ENCODE results near the gene MARCHF2. TPM values are rescaled to one million over a fixed set of nuclear protein-coding genes. Genes with fewer than 3 reads are reported as not detected.

Gene MARCHF2
- total RNA-seq, 1 experiment from 2014 or later: 27.5 TPM

- H3K27ac ChIP-seq (ENCODE audit: insufficient read length, low read depth, low read length): no peak overlapping the region
- no peaks in the 10 kb centered on the region for H4K20me1 ChIP-seq (ENCODE audit: control insufficient read depth, insufficient read depth, insufficient read length)
Observed at GRCh38 chr19:8487137-8487851, 74.2 kb downstream of the MARCHF2 start.

More at GRCh38 chr19:8487137-8487851, 74.2 kb downstream of the MARCHF2 start:
- Histone ChIP-seq H4K91ac (ENCODE audit: insufficient read length, low read depth, low read length) (no peak overlapping the region), H3K27me3 (ENCODE audit: insufficient read depth, low read length) (no peaks in the 10 kb centered on the region), H3K56ac (ENCODE audit: insufficient read length, low read depth, low read length) (no peak overlapping the region), H3K14ac (ENCODE audit: insufficient read depth, low read length) (no peak overlapping the region), H2BK12ac (ENCODE audit: insufficient read length, low read depth, low read length) (no peak overlapping the region), H3K4ac (ENCODE audit: low read depth, low read length) (no peak overlapping the region), H4K8ac (replicated peaks; ENCODE audit: insufficient read length, low read depth, low read length) (no peak overlapping the region), H3T11ph (ENCODE audit: low read length) (no peak overlapping the region), H3K4me1 (ENCODE audit: insufficient read depth, low read length) (no peaks in the 10 kb centered on the region), H2BK20ac (ENCODE audit: low read depth, low read length, poor library complexity, severe bottlenecking) (no peak overlapping the region), H3K23me2 (ENCODE audit: insufficient read length, low read depth, low read length, poor library complexity, severe bottlenecking) (no peaks in the 10 kb centered on the region), H3K23ac (ENCODE audit: insufficient read length, low read depth, low read length) (no peak overlapping the region), H2BK15ac (ENCODE audit: low read depth, low read length) (no peak overlapping the region), H4K5ac (ENCODE audit: insufficient read length, low read depth, low read length) (no peak overlapping the region), H3K9me3 (ENCODE audit: control insufficient read depth, low read depth, low read length) (no peaks in the 10 kb centered on the region), H3K4me2 (ENCODE audit: insufficient read depth, insufficient read length, low read length) (no peak overlapping the region), H3K79me2 (ENCODE audit: insufficient read depth, low read length) (no peaks in the 10 kb centered on the region), H3K79me1 (ENCODE audit: insufficient read depth, low read depth, low read length, poor library complexity, severe bottlenecking) (no peaks in the 10 kb centered on the region), H2AFZ (ENCODE audit: low read length) (no peak overlapping the region), H3K9ac (ENCODE audit: extremely low read depth, insufficient read length, low read length) (no peak overlapping the region), H3K18ac (ENCODE audit: insufficient read length, low read depth, low read length) (no peak overlapping the region), H2BK5ac (ENCODE audit: insufficient read length, low read length) (no peak overlapping the region), H2BK120ac (ENCODE audit: low read depth, low read length, poor library complexity, severe bottlenecking) (no peak overlapping the region), H2AK5ac (ENCODE audit: insufficient read length, low read length) (no peak overlapping the region)
- peaks cover 40 to 72% (median 71%) of the 10 kb centered on the region in 3 experiments for H3K36me3 Mint-ChIP-seq (ENCODE audit: insufficient read depth in 1 of 3, low read depth in 3 of 3)
- no CpG with 5 or more reads among the region's 13 CpGs for WGBS (ENCODE audit: extremely low coverage, insufficient read length, low lambda C conversion rate)
- no peak overlapping the region for H3K4me3 Mint-ChIP-seq
- no peaks in the 10 kb centered on the region; the same call in 1 of the 2 replicates for H3K27me3 Mint-ChIP-seq (ENCODE audit: low read depth)
- peak overlapping the region in 2 of 3 experiments; percentile 58 to 95; a peak in 4 of 7 replicates for H3K27ac Mint-ChIP-seq
- TF ChIP-seq CTCF (conservative IDR thresholded peaks at IDR 0.05): no peak
- H3K4me1 Mint-ChIP-seq: peaks cover 5 to 13% of the 10 kb centered on the region in 2 experiments
- no peaks in the 10 kb centered on the region for H3K9me3 Mint-ChIP-seq
- DNase-seq: no peak

All from H9 (cell line).